ENCODE results near the gene SYNPR.

The SYNPR gene

GRCh38 chr3:63561879-63562278, 283.8 kb downstream of the SYNPR start:
- no peak for DNase-seq

- DNase-seq = no peak
These were observed 284.2 kb downstream of the SYNPR start for GRCh38 chr3:63562323-63562722.

GRCh38 chr3:63563572-63563971, 285.5 kb downstream of the SYNPR start:
- no peak for DNase-seq

GRCh38 chr3:63565220-63565619, 287.1 kb downstream of the SYNPR start:
- DNase-seq = no peak

- no peak for DNase-seq
These were observed 293.6 kb downstream of the SYNPR start for GRCh38 chr3:63571682-63572081.

- DNase-seq = no peak
These were observed 298.7 kb downstream of the SYNPR start for GRCh38 chr3:63576846-63577245.

GRCh38 chr3:63578858-63579257, 300.8 kb downstream of the SYNPR start:
- no peak for DNase-seq

- no peak for DNase-seq
These were observed 302.0 kb downstream of the SYNPR start for GRCh38 chr3:63580151-63580550.

- no peak for DNase-seq
These were observed 304.9 kb downstream of the SYNPR start for GRCh38 chr3:63582943-63583500.

GRCh38 chr3:63584681-63585080, 306.6 kb downstream of the SYNPR start:
- no peak for DNase-seq

GRCh38 chr3:63585927-63586326, 307.8 kb downstream of the SYNPR start:
- DNase-seq = no peak

GRCh38 chr3:63588895-63589294, 310.8 kb downstream of the SYNPR start:
- DNase-seq = no peak

- DNase-seq = no peak
These were observed 315.7 kb downstream of the SYNPR start for GRCh38 chr3:63593779-63594178.

GRCh38 chr3:63595221-63595620, 317.1 kb downstream of the SYNPR start:
- no peak for DNase-seq

- no peak for DNase-seq
These were observed 318.9 kb downstream of the SYNPR start for GRCh38 chr3:63597019-63597418.

GRCh38 chr3:63607716-63608115, 329.6 kb downstream of the SYNPR start:
- no peak for DNase-seq

- DNase-seq = no peak
These were observed 331.3 kb downstream of the SYNPR start for GRCh38 chr3:63609408-63609807.

- no peak for DNase-seq
These were observed 331.7 kb downstream of the SYNPR start for GRCh38 chr3:63609834-63610233.

- no peak for DNase-seq
These were observed 333.3 kb downstream of the SYNPR start for GRCh38 chr3:63611382-63611781.

GRCh38 chr3:63613561-63613960, 335.5 kb downstream of the SYNPR start:
- DNase-seq = no peak

GRCh38 chr3:63617391-63617790, 339.3 kb downstream of the SYNPR start:
- DNase-seq = no peak

- no peak for DNase-seq
These were observed 346.9 kb downstream of the SYNPR start for GRCh38 chr3:63624941-63625560.

GRCh38 chr3:63631670-63632069, 353.6 kb downstream of the SYNPR start:
- DNase-seq = no peak

- no peak for DNase-seq
These were observed 357.1 kb downstream of the SYNPR start for GRCh38 chr3:63635186-63635585.

- DNase-seq = no peak
These were observed 361.7 kb downstream of the SYNPR start for GRCh38 chr3:63639806-63640205.
